Activated CD4-positive, alpha-beta memory T cell treated with anti-CD3 and anti-CD28 coated beads for 36 hours (primary cell): Measurements from ENCODE around the gene PLIN4. TPM values are rescaled to one million over a fixed set of nuclear protein-coding genes. Genes with fewer than 3 reads are reported as not detected.

Experiments
- CTCF ChIA-PET: fragments of 350-600 bp; sonication (Branson Sonifier 250); formaldehyde crosslinking; loops from one replicate; lab custom pipeline; 2021; ENCODE audit warnings: antibody characterized with exemption, inconsistent platforms; lab: Charles Lee
- POLR2A ChIA-PET: fragments of 350-600 bp; sonication (Branson Sonifier 250); formaldehyde crosslinking; loops from one replicate; lab custom pipeline; 2021; ENCODE audit warnings: antibody characterized with exemption; lab: Charles Lee
- DNase-seq: peaks from one replicate; pipeline ENCODE4 v3.0.0-alpha.2; 2020
- H3K27ac Mint-ChIP-seq: one replicate; pipeline ENCODE4 v1.8.0; 2021; ENCODE audit warnings: mixed read lengths
- H3K27me3 Mint-ChIP-seq: one replicate; pipeline ENCODE4 v1.8.0; 2021; ENCODE audit warnings: mixed read lengths
- H3K36me3 Mint-ChIP-seq: one replicate; pipeline ENCODE4 v1.8.0; 2021; ENCODE audit warnings: mixed read lengths
- H3K4me1 Mint-ChIP-seq: one replicate; pipeline ENCODE4 v1.8.0; 2021; ENCODE audit warnings: low read depth, mixed read lengths
- H3K4me3 Mint-ChIP-seq: one replicate; pipeline ENCODE4 v1.8.0; 2021; ENCODE audit warnings: mild to moderate bottlenecking, mixed read lengths
- H3K9me3 Mint-ChIP-seq: one replicate; pipeline ENCODE4 v1.8.0; 2021; ENCODE audit warnings: mixed read lengths
- intact Hi-C: fragments of 100-400 bp; cut with micrococcal nuclease; formaldehyde crosslinking; loops from one replicate; pipeline ENCODE4 v1.15.1; 2023
- total RNA-seq, 2 experiments: library from RNA; stranded (reverse); gene quantifications; one replicate each; pipeline ENCODE4 v1.2.3, GENCODE V29; 2021

PLIN4 gene
- total RNA-seq, 2 experiments from 2014 or later = 0.02 TPM; not detected in 1

DNA sequence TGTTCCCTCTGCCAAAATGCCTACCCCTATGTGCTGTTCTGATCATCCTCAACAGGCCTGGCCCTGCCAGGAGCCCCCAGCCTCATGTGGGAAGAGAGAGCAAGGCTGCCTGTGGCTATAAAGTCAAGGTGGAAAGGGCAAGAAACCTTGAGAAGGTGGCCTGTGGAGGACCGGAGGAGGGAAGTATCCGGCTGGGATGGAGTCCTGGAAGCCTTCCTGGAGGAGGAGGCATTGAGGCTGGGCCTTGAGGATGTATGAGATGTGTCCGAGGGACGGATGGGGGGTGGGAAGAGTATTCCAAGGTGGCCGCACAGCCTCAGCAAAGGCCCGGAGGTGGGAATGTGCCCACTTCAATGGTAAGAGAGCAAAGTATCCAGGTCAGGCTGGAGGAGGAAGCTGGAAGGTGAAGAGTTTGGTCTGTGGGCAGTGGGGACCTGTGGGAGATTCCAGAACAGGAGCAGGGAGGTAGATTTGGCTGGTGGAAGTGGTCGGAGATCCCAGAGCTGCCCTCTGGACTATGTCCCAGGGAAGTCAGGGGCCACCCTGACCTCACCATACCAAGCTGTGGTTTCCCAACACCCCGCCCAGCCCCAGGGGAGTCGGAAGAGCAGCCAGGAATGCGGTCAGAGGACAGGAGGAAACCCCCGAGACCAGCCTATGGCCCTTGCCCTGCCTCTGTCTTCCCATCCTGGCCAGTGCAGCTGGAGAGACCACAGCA, 3.0 kb upstream of the PLIN4 start:
- no peaks in the 10 kb centered on the region for H3K36me3 Mint-ChIP-seq
- H3K27ac Mint-ChIP-seq = no peak overlapping the region
- no peak overlapping the region for H3K4me3 Mint-ChIP-seq
- no peak for DNase-seq
- ChIA-PET POLR2A (interaction anchor here (0.5 kb wide), 1 partner anchor 39 kb away, joined by 4 read pairs; no protein-coding TSS in a partner anchor), CTCF (interaction anchor here (0.9 to 1.4 kb wide), 2 partner anchors 115 to 254 kb away, joined by 3 read pairs; no protein-coding TSS in a partner anchor)
- intact Hi-C loops = loop anchor here (10.0 kb wide), 1 partner anchor 257 kb away; no protein-coding TSS in a partner anchor
- H3K27me3 Mint-ChIP-seq = peaks cover 5% of the 10 kb centered on the region
- no peaks in the 10 kb centered on the region for H3K9me3 Mint-ChIP-seq
- H3K4me1 Mint-ChIP-seq = no peaks in the 10 kb centered on the region

DNA sequence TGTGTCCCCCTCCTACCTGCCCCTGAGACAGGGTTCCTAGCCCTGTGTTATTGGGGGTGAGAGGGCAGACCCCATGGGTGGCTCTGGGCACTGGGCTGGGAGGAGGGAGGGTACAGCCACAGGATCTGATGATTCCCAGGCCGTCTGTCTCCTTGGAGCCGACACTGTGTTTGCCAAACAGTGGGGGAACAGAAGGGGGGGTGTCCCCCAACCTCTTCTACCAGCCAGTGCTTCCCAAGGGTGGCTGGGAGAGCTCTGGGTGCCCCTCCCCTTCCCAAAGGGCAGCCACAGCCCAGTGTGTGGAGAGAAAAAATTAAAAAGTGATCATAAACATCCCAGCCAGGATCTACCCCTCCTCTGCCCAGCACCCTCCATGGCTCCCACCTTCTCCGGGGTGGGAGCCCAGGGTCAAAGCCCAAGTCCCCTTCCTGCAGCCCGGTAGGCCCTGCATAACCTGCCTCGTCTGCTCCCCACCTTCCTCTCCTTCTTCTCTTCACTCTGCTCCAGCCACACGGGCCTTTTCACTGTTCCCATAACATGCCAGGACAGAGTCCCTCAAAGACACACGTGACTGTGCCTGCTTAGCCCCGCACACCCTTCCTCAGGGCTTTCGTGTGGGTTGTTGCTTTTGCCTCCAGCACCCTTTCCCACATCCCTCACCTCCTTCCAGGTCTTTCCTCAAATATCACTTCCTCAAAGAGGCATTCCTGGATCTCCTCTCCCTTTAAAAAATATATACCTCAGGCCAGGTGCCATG, 1.4 kb upstream of the PLIN4 start:
- Mint-ChIP-seq H3K9me3 (no peaks in the 10 kb centered on the region), H3K27ac (no peak overlapping the region), H3K27me3 (peaks cover 3% of the 10 kb centered on the region), H3K36me3 (no peaks in the 10 kb centered on the region), H3K4me1 (no peaks in the 10 kb centered on the region), H3K4me3 (no peak overlapping the region)
- no peak for DNase-seq
- intact Hi-C loops = loop anchor here (10.0 kb wide), 1 partner anchor 255 kb away; no protein-coding TSS in a partner anchor
- ChIA-PET POLR2A (no interaction called here), CTCF (no interaction called here)

DNA sequence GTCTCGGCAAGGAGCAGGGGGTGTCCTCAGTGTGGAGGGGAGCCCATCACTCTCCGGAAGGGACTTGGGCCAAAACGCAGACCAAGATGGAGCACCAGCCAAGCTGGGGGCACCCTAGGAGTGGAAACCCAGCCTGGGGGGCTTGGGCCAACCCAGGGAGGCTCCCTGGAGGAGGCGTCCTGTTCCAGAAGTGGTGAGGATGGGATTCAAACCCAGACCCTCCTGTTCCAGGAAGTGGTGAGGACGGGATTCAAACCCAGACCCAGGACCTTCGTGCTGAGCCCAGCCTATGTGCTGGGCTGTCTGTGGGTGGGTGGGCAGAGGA, 848 bp upstream of the PLIN4 start:
- DNase-seq = no peak
- CTCF ChIA-PET = no interaction called here
- Mint-ChIP-seq H3K9me3 (no peaks in the 10 kb centered on the region), H3K36me3 (no peaks in the 10 kb centered on the region), H3K4me3 (no peak overlapping the region), H3K27me3 (peaks cover 3% of the 10 kb centered on the region), H3K4me1 (no peaks in the 10 kb centered on the region), H3K27ac (no peak overlapping the region)
- POLR2A ChIA-PET = no interaction called here
- intact Hi-C loops = no loop called here

DNA sequence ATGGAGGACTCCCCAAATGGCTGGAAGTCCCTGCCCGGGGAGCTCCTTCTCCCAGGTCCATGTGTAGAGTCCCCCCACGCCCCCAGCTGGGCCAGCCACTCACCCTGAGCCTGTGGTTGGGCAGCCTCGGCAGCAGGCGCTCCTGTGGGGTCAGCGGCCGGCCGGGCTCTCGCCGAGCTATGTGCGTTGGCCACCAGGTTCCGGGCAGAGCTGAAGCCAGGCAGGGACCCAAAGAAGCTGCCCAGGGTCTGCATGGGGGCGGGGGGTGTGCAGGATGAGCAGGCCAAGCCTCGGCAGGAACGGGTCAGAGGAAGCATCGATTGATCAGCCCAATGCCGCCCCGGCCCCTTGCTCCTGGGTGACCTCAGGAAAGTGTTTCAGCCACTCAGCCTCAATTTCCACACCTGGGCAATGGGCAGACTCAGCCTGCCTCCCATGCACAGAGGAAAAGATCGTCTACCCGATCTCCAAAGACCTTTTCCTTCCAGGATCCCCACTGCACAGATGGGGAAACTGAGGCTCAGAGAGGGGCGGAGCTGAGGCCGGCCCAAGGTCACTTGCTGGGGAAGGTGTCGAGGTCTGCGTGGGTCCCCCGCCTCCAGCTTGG, 732 bp downstream of the PLIN4 start:
- POLR2A ChIA-PET = no interaction called here
- CTCF ChIA-PET = interaction anchor here (1.3 kb wide), 1 partner anchor 292 kb away, joined by 3 read pairs; no protein-coding TSS in a partner anchor
- H3K27me3 Mint-ChIP-seq = peaks cover 3% of the 10 kb centered on the region
- no peak overlapping the region for H3K4me3 Mint-ChIP-seq
- no peak overlapping the region for H3K27ac Mint-ChIP-seq
- no peaks in the 10 kb centered on the region for H3K4me1 Mint-ChIP-seq
- no peaks in the 10 kb centered on the region for H3K36me3 Mint-ChIP-seq
- H3K9me3 Mint-ChIP-seq = no peaks in the 10 kb centered on the region
- no peak for DNase-seq
- intact Hi-C loops = no loop called here

DNA sequence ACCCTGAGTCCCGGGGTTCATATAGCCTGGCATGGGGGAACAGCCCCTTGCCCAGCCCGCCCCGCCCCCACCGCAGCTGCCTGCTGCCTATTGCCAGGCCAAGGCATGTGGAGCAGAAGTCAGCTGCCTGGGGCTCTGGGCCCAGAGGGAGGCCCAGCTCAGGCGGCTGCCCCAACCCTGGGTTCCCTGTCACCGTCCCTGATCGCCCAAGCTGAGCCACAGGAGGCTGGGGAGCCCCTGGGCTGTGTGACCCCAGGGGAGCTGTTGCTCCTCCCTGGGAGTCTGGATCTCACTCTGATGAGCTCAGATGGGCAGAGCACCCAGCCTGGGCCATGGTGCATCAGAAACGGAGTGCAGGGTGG, 1.4 kb downstream of the PLIN4 start:
- peaks cover 3% of the 10 kb centered on the region for H3K27me3 Mint-ChIP-seq
- H3K4me3 Mint-ChIP-seq = no peak overlapping the region
- H3K36me3 Mint-ChIP-seq = no peaks in the 10 kb centered on the region
- no peak for DNase-seq
- no peaks in the 10 kb centered on the region for H3K9me3 Mint-ChIP-seq
- H3K27ac Mint-ChIP-seq = no peak overlapping the region
- H3K4me1 Mint-ChIP-seq = no peaks in the 10 kb centered on the region
- ChIA-PET CTCF (interaction anchor here (0.6 to 1.3 kb wide), 2 partner anchors 11 to 293 kb away, joined by 3 read pairs; no protein-coding TSS in a partner anchor), POLR2A (no interaction called here)
- intact Hi-C loops = no loop called here

DNA sequence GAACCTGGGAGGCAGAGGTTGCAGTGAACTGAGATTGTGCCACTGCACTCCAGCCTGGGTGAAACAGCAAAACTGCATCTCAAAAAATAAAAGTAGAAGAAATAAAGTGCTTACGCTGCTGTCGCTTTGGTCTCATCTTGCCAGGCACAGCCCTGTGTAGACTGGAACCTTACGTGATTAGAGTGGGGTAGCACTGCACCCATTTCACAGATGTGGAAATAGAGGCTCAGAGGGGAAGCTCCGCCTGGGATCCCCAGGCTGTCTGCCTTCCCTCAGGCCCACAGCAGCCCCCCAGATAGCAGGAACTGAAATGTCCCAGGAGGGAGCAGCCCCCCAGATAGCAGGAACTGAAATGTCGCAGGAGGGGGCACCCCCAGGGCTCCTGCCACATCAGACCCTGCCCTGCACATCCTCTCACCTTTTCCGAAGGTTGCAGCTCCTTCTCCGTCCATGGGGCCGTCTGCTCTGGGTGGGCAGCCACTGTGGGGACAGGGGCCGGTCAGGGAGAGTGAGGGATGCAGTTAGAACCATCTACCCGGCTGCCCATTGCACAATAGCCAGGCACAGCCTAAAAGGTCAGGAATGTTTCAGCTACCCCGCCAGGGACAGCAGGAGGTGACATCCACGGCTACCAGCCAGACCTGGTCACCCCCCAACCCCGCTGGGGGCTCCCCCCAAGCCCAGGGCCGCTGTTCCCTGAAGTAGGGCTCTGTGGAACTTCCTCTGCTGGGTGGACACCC, 1.9 kb downstream of the PLIN4 start:
- no peaks in the 10 kb centered on the region for H3K4me1 Mint-ChIP-seq
- no peak overlapping the region for H3K4me3 Mint-ChIP-seq
- ChIA-PET POLR2A (no interaction called here), CTCF (interaction anchor here (0.6 to 3.5 kb wide), 5 partner anchors 8 to 293 kb away, joined by 3 to 17 read pairs (median 3); no protein-coding TSS in a partner anchor)
- no peaks in the 10 kb centered on the region for H3K9me3 Mint-ChIP-seq
- H3K27ac Mint-ChIP-seq = no peak overlapping the region
- H3K36me3 Mint-ChIP-seq = no peaks in the 10 kb centered on the region
- intact Hi-C loops = no loop called here
- DNase-seq = no peak
- peaks cover 3% of the 10 kb centered on the region for H3K27me3 Mint-ChIP-seq

DNA sequence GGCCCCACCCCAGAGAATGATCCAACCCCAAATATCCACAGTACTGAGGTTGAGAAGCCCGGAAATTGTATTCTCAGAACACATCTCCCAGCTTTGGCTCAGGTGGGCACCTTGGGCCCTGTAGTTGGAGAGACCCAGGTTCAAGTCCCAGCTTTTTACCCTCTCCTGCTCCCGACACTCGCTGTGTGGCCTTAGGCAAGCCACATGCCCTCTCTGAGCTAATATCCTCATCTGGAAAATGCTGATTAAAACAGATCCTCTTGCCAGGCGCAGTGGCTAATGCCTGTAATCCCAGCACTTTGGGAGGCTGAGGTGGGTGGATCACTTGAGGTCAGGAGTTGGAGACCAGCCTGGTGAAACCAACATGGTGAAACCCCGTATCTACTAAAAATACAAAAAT, 2.6 kb downstream of the PLIN4 start:
- Mint-ChIP-seq H3K27ac (no peak overlapping the region), H3K4me1 (no peaks in the 10 kb centered on the region), H3K4me3 (no peak overlapping the region), H3K9me3 (no peaks in the 10 kb centered on the region), H3K36me3 (no peaks in the 10 kb centered on the region), H3K27me3 (peaks cover 3% of the 10 kb centered on the region)
- intact Hi-C loops = no loop called here
- ChIA-PET POLR2A (no interaction called here), CTCF (interaction anchor here (1.5 to 3.5 kb wide), 3 partner anchors 8 to 121 kb away, joined by 3 to 17 read pairs (median 3); no protein-coding TSS in a partner anchor)
- DNase-seq = no peak

DNA sequence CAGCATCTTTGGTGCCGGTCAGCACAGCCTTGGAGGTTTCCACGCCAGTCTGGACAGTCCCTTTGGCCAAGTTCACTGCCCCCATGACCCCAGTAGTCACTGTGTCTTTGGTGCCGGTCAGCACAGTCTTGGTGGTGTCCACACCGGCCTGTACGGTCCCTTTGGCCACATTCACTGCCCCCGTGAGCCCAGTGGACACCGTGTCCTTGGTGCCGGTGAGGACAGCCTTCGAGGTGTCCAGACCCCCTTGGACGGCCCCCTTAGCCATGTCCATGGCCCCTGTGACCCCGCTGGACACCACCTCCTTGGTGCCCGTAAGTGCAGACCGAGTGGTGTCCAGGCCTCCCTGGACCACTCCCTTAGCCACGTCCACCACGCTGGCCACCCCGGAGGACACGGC, 5.0 kb downstream of the PLIN4 start:
- ChIA-PET CTCF (interaction anchor here (3.5 kb wide), 1 partner anchor 11 kb away, joined by 17 read pairs; no protein-coding TSS in a partner anchor), POLR2A (no interaction called here)
- Mint-ChIP-seq H3K9me3 (no peaks in the 10 kb centered on the region), H3K27me3 (no peaks in the 10 kb centered on the region), H3K4me3 (no peak overlapping the region), H3K27ac (no peak overlapping the region), H3K4me1 (no peaks in the 10 kb centered on the region), H3K36me3 (no peaks in the 10 kb centered on the region)
- no peak for DNase-seq
- intact Hi-C loops = no loop called here

DNA sequence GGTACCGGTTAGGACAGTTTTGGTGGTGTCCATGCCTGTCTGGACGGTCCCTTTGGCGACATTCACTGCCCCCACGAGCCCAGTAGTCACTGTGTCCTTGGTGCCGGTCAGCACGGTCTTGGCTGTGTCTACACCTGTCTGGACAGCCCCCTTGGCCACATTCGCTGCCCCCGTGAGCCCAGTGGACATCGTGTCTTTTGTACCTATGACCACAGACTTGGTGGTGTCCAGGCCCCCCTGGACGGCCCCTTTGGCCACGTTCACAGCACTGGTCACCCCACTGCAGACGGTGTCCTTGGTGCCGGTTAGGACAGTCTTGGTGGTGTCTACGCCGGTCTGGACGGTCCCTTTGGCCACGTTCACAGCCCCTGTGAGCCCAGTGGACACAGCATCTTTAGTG, 6.2 kb downstream of the PLIN4 start:
- Mint-ChIP-seq H3K4me1 (no peaks in the 10 kb centered on the region), H3K9me3 (no peaks in the 10 kb centered on the region), H3K27me3 (no peaks in the 10 kb centered on the region), H3K27ac (no peak overlapping the region), H3K36me3 (no peaks in the 10 kb centered on the region), H3K4me3 (no peak overlapping the region)
- no peak for DNase-seq
- ChIA-PET POLR2A (no interaction called here), CTCF (no interaction called here)
- intact Hi-C loops = no loop called here

DNA sequence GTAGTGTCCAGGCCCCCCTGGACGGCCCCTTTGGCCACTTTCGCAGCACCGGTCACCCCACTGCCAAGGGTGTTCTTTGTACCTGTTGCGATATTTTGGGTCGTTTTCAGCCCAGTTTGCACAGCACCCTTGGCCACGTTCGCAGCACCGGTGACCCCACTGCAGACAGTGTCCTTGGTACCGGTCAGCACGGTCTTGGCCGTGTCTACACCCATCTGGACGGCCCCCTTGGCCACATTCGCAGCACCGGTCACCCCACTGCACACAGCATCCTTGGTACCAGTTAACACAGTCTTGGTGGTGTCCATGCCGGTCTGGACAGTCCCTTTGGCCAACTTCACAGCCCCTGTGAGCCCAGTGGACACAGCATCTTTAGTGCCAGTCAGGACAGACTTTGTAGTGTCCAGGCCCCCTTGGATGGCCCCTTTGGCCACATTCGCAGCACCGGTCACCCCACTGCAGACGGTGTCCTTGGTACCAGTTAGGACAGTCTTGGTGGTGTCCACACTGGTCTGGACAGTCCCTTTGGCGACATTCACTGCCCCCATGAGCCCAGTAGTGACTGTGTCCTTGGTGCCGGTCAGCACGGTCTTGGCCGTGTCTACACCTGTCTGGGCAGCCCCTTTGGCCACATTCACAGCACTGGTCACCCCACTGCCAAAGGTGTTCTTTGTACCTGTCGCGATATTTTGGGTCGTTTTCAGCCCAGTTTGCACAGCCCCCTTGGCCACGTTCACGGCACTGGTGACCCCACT, 6.8 kb downstream of the PLIN4 start:
- Mint-ChIP-seq H3K4me3 (no peak overlapping the region), H3K27ac (no peak overlapping the region), H3K9me3 (no peaks in the 10 kb centered on the region), H3K36me3 (no peaks in the 10 kb centered on the region), H3K27me3 (no peaks in the 10 kb centered on the region), H3K4me1 (peaks cover 3% of the 10 kb centered on the region)
- ChIA-PET CTCF (no interaction called here), POLR2A (no interaction called here)
- DNase-seq = no peak
- intact Hi-C loops = no loop called here
